Left kidney (tissue), 8 donors: ENCODE results near the gene TMEM200C. TPM values are rescaled to one million over a fixed set of nuclear protein-coding genes. Genes with fewer than 3 reads are reported as not detected.

Experiments
- DNase-seq: peaks from one replicate; pipeline ENCODE4 v3.0.0-alpha.2; 2013
- long read RNA-seq, 8 donors: transcript quantifications; one replicate each; lab custom pipeline, GENCODE V29; 2026
- polyA plus RNA-seq: library from polyadenylated mRNA; unstranded; fragments of 120-200 nt; gene quantifications from one replicate; pipeline ENCODE4 v1.2.1, GENCODE V29; 2013; ENCODE audit not compliant: insufficient read length

The TMEM200C gene
- 1.4 TPM for polyA plus RNA-seq
- long read RNA-seq, donor 1, partial matches to known transcripts = 0 of 4 reads
- long read RNA-seq, donor 1, other reads (novel, unspliced or antisense) = 0 of 4 reads
- long read RNA-seq, donor 2, partial matches to known transcripts = 0 of 2 reads
- long read RNA-seq, donor 2, other reads (novel, unspliced or antisense) = 0 of 2 reads
- long read RNA-seq, donor 3 = 0 reads
- long read RNA-seq, donor 4, partial matches to known transcripts = 0 of 1 reads
- long read RNA-seq, donor 4, other reads (novel, unspliced or antisense) = 0 of 1 reads
- long read RNA-seq, donor 5 = 0 reads
- long read RNA-seq, donor 6, partial matches to known transcripts = 0 of 4 reads
- long read RNA-seq, donor 6, other reads (novel, unspliced or antisense) = 0 of 4 reads
- long read RNA-seq, donor 7, partial matches to known transcripts = 0 of 2 reads
- long read RNA-seq, donor 7, other reads (novel, unspliced or antisense) = 0 of 2 reads
- long read RNA-seq, donor 8, partial matches to known transcripts = 0 of 1 reads
- long read RNA-seq, donor 8, other reads (novel, unspliced or antisense) = 0 of 1 reads

- peak; percentile 46 for DNase-seq
Measured at GRCh38 chr18:5895299-5895875, at the start of gene TMEM200C. TMEM200C (minus strand) TSS chr18:5895522; CDS start chr18:5892063, 3,459 bp downstream.

- no peak for DNase-seq
Measured at GRCh38 chr18:5944448-5944847, 49.1 kb upstream of the TMEM200C start.

- DNase-seq = no peak
Measured at GRCh38 chr18:5943514-5943913, 48.2 kb upstream of the TMEM200C start.

- DNase-seq = no peak
Measured at GRCh38 chr18:5942591-5942990, 47.3 kb upstream of the TMEM200C start.

GRCh38 chr18:5941890-5942289 is 46.6 kb upstream of the TMEM200C start:
- DNase-seq = no peak

- no peak for DNase-seq
Measured at GRCh38 chr18:5939801-5940667, 44.7 kb upstream of the TMEM200C start.

GRCh38 chr18:5937795-5938194 is 42.5 kb upstream of the TMEM200C start:
- DNase-seq = no peak

- no peak for DNase-seq
Measured at GRCh38 chr18:5937121-5937520, 41.8 kb upstream of the TMEM200C start.

GRCh38 chr18:5930789-5931188 is 35.5 kb upstream of the TMEM200C start:
- no peak for DNase-seq

- no peak for DNase-seq
Measured at GRCh38 chr18:5918205-5918858, 23.0 kb upstream of the TMEM200C start.

GRCh38 chr18:5914951-5915350 is 19.6 kb upstream of the TMEM200C start:
- no peak for DNase-seq

- DNase-seq = no peak
Measured at GRCh38 chr18:5914016-5914415, 18.7 kb upstream of the TMEM200C start.

- DNase-seq = no peak
Measured at GRCh38 chr18:5912566-5912965, 17.2 kb upstream of the TMEM200C start.

- no peak for DNase-seq
Measured at GRCh38 chr18:5909125-5909524, 13.8 kb upstream of the TMEM200C start.

- DNase-seq = no peak
Measured at GRCh38 chr18:5903386-5903785, 8.1 kb upstream of the TMEM200C start.

- no peak for DNase-seq
Measured at GRCh38 chr18:5900262-5900661, 4.9 kb upstream of the TMEM200C start.

- DNase-seq = no peak
Measured at GRCh38 chr18:5899835-5900234, 4.5 kb upstream of the TMEM200C start.

GRCh38 chr18:5895876-5896740 is 786 bp upstream of the TMEM200C start:
- DNase-seq = peak; percentile 44

- no peak for DNase-seq
Measured at GRCh38 chr18:5894611-5895298, 567 bp downstream of the TMEM200C start.

- peak; percentile 81 for DNase-seq
Measured at GRCh38 chr18:5893956-5894610, 1.2 kb downstream of the TMEM200C start.
